HG03135 (cell line): ENCODE results near the gene SCRN1.
A peak's percentile ranks its signal among the peaks of the same experiment; 100 is the strongest.

Experiments
- ATAC-seq: cut with Tn5 transposase; IDR thresholded peaks from one replicate; pipeline ENCODE4 v1.9.1; 2021; ENCODE audit warnings: mild to moderate bottlenecking, moderate library complexity; ENCODE audit not compliant: unreplicated experiment

SCRN1 gene

GRCh38 chr7:30005464-30005863 lies 15.9 kb upstream of the SCRN1 start:
- no peak for ATAC-seq

- no peak for ATAC-seq
These were observed 13.5 kb upstream of the SCRN1 start for GRCh38 chr7:30003098-30003497.

GRCh38 chr7:30001998-30002397 lies 12.4 kb upstream of the SCRN1 start:
- ATAC-seq = no peak

GRCh38 chr7:29998489-29998888 lies 8.9 kb upstream of the SCRN1 start:
- ATAC-seq = no peak

GRCh38 chr7:29996321-29996720 lies 6.7 kb upstream of the SCRN1 start:
- no peak for ATAC-seq

- ATAC-seq = no peak
These were observed 6.1 kb upstream of the SCRN1 start for GRCh38 chr7:29995652-29996051.

- no peak for ATAC-seq
These were observed 3.5 kb upstream of the SCRN1 start for GRCh38 chr7:29993140-29993539.

- no peak for ATAC-seq
These were observed 2.3 kb upstream of the SCRN1 start for GRCh38 chr7:29991937-29992336.

GRCh38 chr7:29990931-29991330 lies 1.3 kb upstream of the SCRN1 start:
- ATAC-seq = no peak

- peak; percentile 33 for ATAC-seq
These were observed 961 bp downstream of the SCRN1 start for GRCh38 chr7:29988424-29989256.

GRCh38 chr7:29987811-29988317 lies 1.7 kb downstream of the SCRN1 start:
- no peak for ATAC-seq

- ATAC-seq = no peak
These were observed 2.5 kb downstream of the SCRN1 start for GRCh38 chr7:29987083-29987482.

GRCh38 chr7:29980151-29980550 lies 9.4 kb downstream of the SCRN1 start:
- no peak for ATAC-seq

- ATAC-seq = no peak
These were observed 11.5 kb downstream of the SCRN1 start for GRCh38 chr7:29977886-29978651.

GRCh38 chr7:29976673-29977415 lies 12.8 kb downstream of the SCRN1 start:
- no peak for ATAC-seq

- ATAC-seq = no peak
These were observed 13.3 kb downstream of the SCRN1 start for GRCh38 chr7:29976266-29976665.

- ATAC-seq = no peak
These were observed 14.0 kb downstream of the SCRN1 start for GRCh38 chr7:29975561-29975960.

- no peak for ATAC-seq
These were observed 15.3 kb downstream of the SCRN1 start for GRCh38 chr7:29974286-29974685.

GRCh38 chr7:29972315-29972669 lies 17.3 kb downstream of the SCRN1 start:
- no peak for ATAC-seq

- ATAC-seq = no peak
These were observed 17.9 kb downstream of the SCRN1 start for GRCh38 chr7:29971566-29972314.

- ATAC-seq = no peak
These were observed 19.4 kb downstream of the SCRN1 start for GRCh38 chr7:29970158-29970557.
